ENCODE measurements around the gene PLCZ1. TPM values are rescaled to one million over a fixed set of nuclear protein-coding genes. Genes with fewer than 3 reads are reported as not detected.

The PLCZ1 gene
- polyA plus RNA-seq, 1 donor, result not detected

- H3K9me3 ChIP-seq (ENCODE audit: control insufficient read depth, low read depth, low read length), result no peaks in the 10 kb centered on the region
- H3K27me3 ChIP-seq (ENCODE audit: control insufficient read depth, insufficient read depth, low read length), result no peaks in the 10 kb centered on the region
- H3K27ac ChIP-seq (ENCODE audit: low read length), result no peak overlapping the region
- no peaks in the 10 kb centered on the region for H3K36me3 ChIP-seq (ENCODE audit: control insufficient read depth, insufficient read depth, low read length)
- DNase-seq, result no peak
- no peaks in the 10 kb centered on the region for H3K4me1 ChIP-seq (ENCODE audit: control insufficient read depth, insufficient read depth, low read length)
- WGBS (ENCODE audit: insufficient coverage, low lambda C conversion rate), result no CpG with 5 or more reads among the region's 2 CpGs
- no peak overlapping the region for H3K4me3 ChIP-seq (ENCODE audit: low read length)
These were observed 14.1 kb upstream of the PLCZ1 start for GRCh38 chr12:18751866-18752265.

- H3K27ac ChIP-seq (ENCODE audit: low read length), result no peak overlapping the region
- no CpG with 5 or more reads among the region's 1 CpG for WGBS (ENCODE audit: insufficient coverage, low lambda C conversion rate)
- H3K4me1 ChIP-seq (ENCODE audit: control insufficient read depth, insufficient read depth, low read length), result no peaks in the 10 kb centered on the region
- H3K27me3 ChIP-seq (ENCODE audit: control insufficient read depth, insufficient read depth, low read length), result no peaks in the 10 kb centered on the region
- no peaks in the 10 kb centered on the region for H3K9me3 ChIP-seq (ENCODE audit: control insufficient read depth, low read depth, low read length)
- no peak for DNase-seq
- no peaks in the 10 kb centered on the region for H3K36me3 ChIP-seq (ENCODE audit: control insufficient read depth, insufficient read depth, low read length)
- no peak overlapping the region for H3K4me3 ChIP-seq (ENCODE audit: low read length)
These were observed 12.3 kb upstream of the PLCZ1 start for GRCh38 chr12:18750085-18750484.

DNA sequence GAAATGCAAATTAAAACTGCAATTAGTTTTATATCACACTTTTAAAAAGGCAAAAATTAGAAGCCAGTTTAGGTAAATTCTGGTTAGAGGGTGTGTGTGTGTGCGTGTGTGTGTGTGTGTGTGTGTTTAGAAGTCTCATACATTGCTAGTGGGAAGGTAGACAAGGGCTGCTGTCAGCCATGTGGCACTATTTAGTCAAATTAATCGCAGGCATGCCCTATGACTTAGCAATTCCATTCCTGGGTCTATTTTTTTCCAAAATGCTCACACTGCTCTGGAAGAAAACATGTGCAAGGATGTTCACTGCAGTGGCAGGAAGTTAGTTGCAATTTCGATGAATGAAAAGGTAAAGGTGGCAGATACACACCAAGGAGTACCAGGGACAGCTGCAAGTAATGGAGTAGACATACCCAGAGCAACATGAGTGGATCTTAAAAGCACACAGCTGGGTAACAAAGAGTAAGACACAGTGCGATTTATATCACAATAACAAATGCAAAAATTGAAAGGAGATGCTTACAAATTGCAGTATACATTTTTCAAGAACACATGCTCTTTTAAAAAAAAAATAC is 11.7 kb upstream of the PLCZ1 start:
- WGBS (ENCODE audit: insufficient coverage, low lambda C conversion rate), result no CpG with 5 or more reads among the region's 4 CpGs
- Histone ChIP-seq H3K27me3 (ENCODE audit: control insufficient read depth, insufficient read depth, low read length) (no peaks in the 10 kb centered on the region), H3K27ac (ENCODE audit: low read length) (no peak overlapping the region), H3K36me3 (ENCODE audit: control insufficient read depth, insufficient read depth, low read length) (no peaks in the 10 kb centered on the region), H3K4me1 (ENCODE audit: control insufficient read depth, insufficient read depth, low read length) (no peaks in the 10 kb centered on the region), H3K9me3 (ENCODE audit: control insufficient read depth, low read depth, low read length) (no peaks in the 10 kb centered on the region), H3K4me3 (ENCODE audit: low read length) (no peak overlapping the region)
- DNase-seq, result no peak

- no peaks in the 10 kb centered on the region for H3K4me1 ChIP-seq (ENCODE audit: control insufficient read depth, insufficient read depth, low read length)
- WGBS (ENCODE audit: insufficient coverage, low lambda C conversion rate), result no CpG with 5 or more reads among the region's 1 CpG
- H3K27me3 ChIP-seq (ENCODE audit: control insufficient read depth, insufficient read depth, low read length), result no peaks in the 10 kb centered on the region
- H3K27ac ChIP-seq (ENCODE audit: low read length), result no peak overlapping the region
- no peaks in the 10 kb centered on the region for H3K9me3 ChIP-seq (ENCODE audit: control insufficient read depth, low read depth, low read length)
- DNase-seq, result no peak
- H3K36me3 ChIP-seq (ENCODE audit: control insufficient read depth, insufficient read depth, low read length), result no peaks in the 10 kb centered on the region
- no peak overlapping the region for H3K4me3 ChIP-seq (ENCODE audit: low read length)
These were observed 10.1 kb upstream of the PLCZ1 start for GRCh38 chr12:18747895-18748294.

GRCh38 chr12:18731156-18731555 is 6.7 kb downstream of the PLCZ1 start:
- Histone ChIP-seq H3K27me3 (ENCODE audit: control insufficient read depth, insufficient read depth, low read length) (no peaks in the 10 kb centered on the region), H3K4me1 (ENCODE audit: control insufficient read depth, insufficient read depth, low read length) (peaks cover 5% of the 10 kb centered on the region), H3K27ac (ENCODE audit: low read length) (peak overlapping the region; percentile 45), H3K4me3 (ENCODE audit: low read length) (no peak overlapping the region), H3K9me3 (ENCODE audit: control insufficient read depth, low read depth, low read length) (peaks cover 19% of the 10 kb centered on the region), H3K36me3 (ENCODE audit: control insufficient read depth, insufficient read depth, low read length) (no peaks in the 10 kb centered on the region)
- WGBS (ENCODE audit: insufficient coverage, low lambda C conversion rate), result 0% methylated on average over 1 of the region's 5 CpGs
- DNase-seq, result peak in 1 of 2 donors; percentile 72

DNA sequence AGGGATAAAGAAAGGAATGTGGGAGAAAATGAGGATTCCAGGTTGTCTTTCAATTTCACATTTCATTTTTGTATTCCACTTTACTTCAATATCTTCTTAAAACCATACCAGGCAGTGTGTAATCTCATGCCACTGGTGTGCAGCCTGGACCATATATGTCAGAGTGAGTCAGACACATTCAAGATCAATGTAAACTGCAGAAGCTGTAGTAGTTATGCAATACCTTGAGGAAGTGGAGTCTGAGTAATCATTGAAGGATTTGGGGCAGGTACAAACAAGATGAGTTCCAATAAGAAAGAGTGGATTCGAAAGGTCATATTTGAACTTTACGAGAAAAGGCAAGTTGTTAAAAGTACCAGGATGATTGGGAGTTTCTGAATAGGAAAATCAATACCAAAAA is 14.1 kb downstream of the PLCZ1 start:
- Histone ChIP-seq H3K27ac (ENCODE audit: low read length) (peak overlapping the region; percentile 60), H3K4me1 (ENCODE audit: control insufficient read depth, insufficient read depth, low read length) (no peaks in the 10 kb centered on the region), H3K4me3 (ENCODE audit: low read length) (no peak overlapping the region), H3K36me3 (ENCODE audit: control insufficient read depth, insufficient read depth, low read length) (no peaks in the 10 kb centered on the region), H3K9me3 (ENCODE audit: control insufficient read depth, low read depth, low read length) (no peaks in the 10 kb centered on the region), H3K27me3 (ENCODE audit: control insufficient read depth, insufficient read depth, low read length) (no peaks in the 10 kb centered on the region)
- DNase-seq, result peak; percentile 59 to 76
- 68% methylated on average over 2 of the region's 2 CpGs for WGBS (ENCODE audit: insufficient coverage, low lambda C conversion rate)

- Histone ChIP-seq H3K27ac (ENCODE audit: low read length) (no peak overlapping the region), H3K4me3 (ENCODE audit: low read length) (no peak overlapping the region), H3K27me3 (ENCODE audit: control insufficient read depth, insufficient read depth, low read length) (no peaks in the 10 kb centered on the region), H3K4me1 (ENCODE audit: control insufficient read depth, insufficient read depth, low read length) (no peaks in the 10 kb centered on the region), H3K9me3 (ENCODE audit: control insufficient read depth, low read depth, low read length) (no peaks in the 10 kb centered on the region), H3K36me3 (ENCODE audit: control insufficient read depth, insufficient read depth, low read length) (no peaks in the 10 kb centered on the region)
- no peak for DNase-seq
- 100% methylated on average over 1 of the region's 1 CpG for WGBS (ENCODE audit: insufficient coverage, low lambda C conversion rate)
These were observed 16.4 kb downstream of the PLCZ1 start for GRCh38 chr12:18721452-18721851.

GRCh38 chr12:18720690-18721089 is 17.1 kb downstream of the PLCZ1 start:
- DNase-seq, result no peak
- Histone ChIP-seq H3K36me3 (ENCODE audit: control insufficient read depth, insufficient read depth, low read length) (no peaks in the 10 kb centered on the region), H3K27me3 (ENCODE audit: control insufficient read depth, insufficient read depth, low read length) (no peaks in the 10 kb centered on the region), H3K27ac (ENCODE audit: low read length) (no peak overlapping the region), H3K9me3 (ENCODE audit: control insufficient read depth, low read depth, low read length) (no peaks in the 10 kb centered on the region), H3K4me1 (ENCODE audit: control insufficient read depth, insufficient read depth, low read length) (no peaks in the 10 kb centered on the region), H3K4me3 (ENCODE audit: low read length) (no peak overlapping the region)

DNA sequence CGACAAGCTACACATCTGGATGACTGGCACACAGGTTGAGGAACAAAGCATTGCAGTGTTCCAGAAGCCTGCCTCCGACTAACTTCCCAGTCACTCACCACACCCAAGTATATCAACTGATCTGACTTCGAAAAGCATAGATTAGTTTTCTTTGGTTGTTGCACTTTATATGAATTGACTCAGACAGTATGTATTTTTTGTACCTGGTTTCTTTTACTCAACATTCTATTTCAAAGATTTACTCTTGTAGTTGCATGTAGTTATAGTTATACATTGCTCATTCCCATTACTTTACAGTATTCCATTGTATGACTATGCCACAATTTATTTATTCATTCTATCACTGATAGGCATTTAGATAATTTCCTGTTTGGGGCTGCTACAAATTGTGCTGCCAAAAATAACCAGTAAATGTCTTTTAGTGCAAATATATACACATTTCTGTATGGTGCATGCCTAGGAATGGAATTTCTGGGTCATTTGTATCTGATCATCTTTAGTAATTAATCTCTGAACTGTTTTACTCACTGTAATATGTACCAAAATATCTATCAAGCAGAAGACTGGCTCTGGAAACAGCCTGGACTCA is 17.8 kb downstream of the PLCZ1 start:
- WGBS (ENCODE audit: insufficient coverage, low lambda C conversion rate), result 30% methylated on average over 2 of the region's 3 CpGs
- H3K4me3 ChIP-seq (ENCODE audit: low read length), result no peak overlapping the region
- H3K9me3 ChIP-seq (ENCODE audit: control insufficient read depth, low read depth, low read length), result no peaks in the 10 kb centered on the region
- H3K27me3 ChIP-seq (ENCODE audit: control insufficient read depth, insufficient read depth, low read length), result no peaks in the 10 kb centered on the region
- no peak for DNase-seq
- H3K36me3 ChIP-seq (ENCODE audit: control insufficient read depth, insufficient read depth, low read length), result no peaks in the 10 kb centered on the region
- no peaks in the 10 kb centered on the region for H3K4me1 ChIP-seq (ENCODE audit: control insufficient read depth, insufficient read depth, low read length)
- no peak overlapping the region for H3K27ac ChIP-seq (ENCODE audit: low read length)

DNA sequence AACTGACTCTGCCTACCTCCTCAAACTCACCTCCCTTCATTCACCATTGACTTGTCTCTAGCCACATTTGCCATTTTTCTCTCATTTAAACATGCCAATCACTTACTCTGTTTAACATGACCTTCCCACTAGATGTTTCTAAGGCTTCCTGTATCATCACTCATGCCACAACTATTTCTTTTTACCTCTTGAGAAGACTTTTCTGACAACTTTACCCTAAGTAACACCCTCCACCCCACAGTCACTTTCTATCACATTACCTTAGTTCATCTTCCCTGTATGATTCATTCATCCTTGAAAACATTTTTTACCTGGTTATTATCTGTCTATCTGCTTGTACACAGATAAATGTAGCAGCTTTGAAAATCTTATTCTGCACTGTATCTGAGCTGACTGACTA is 19.4 kb downstream of the PLCZ1 start:
- no peaks in the 10 kb centered on the region for H3K4me1 ChIP-seq (ENCODE audit: control insufficient read depth, insufficient read depth, low read length)
- H3K4me3 ChIP-seq (ENCODE audit: low read length), result no peak overlapping the region
- no peak for DNase-seq
- H3K27ac ChIP-seq (ENCODE audit: low read length), result no peak overlapping the region
- no peaks in the 10 kb centered on the region for H3K9me3 ChIP-seq (ENCODE audit: control insufficient read depth, low read depth, low read length)
- H3K27me3 ChIP-seq (ENCODE audit: control insufficient read depth, insufficient read depth, low read length), result no peaks in the 10 kb centered on the region
- no peaks in the 10 kb centered on the region for H3K36me3 ChIP-seq (ENCODE audit: control insufficient read depth, insufficient read depth, low read length)

- Histone ChIP-seq H3K4me3 (ENCODE audit: low read length) (no peak overlapping the region), H3K27me3 (ENCODE audit: control insufficient read depth, insufficient read depth, low read length) (no peaks in the 10 kb centered on the region), H3K27ac (ENCODE audit: low read length) (no peak overlapping the region), H3K36me3 (ENCODE audit: control insufficient read depth, insufficient read depth, low read length) (no peaks in the 10 kb centered on the region), H3K9me3 (ENCODE audit: control insufficient read depth, low read depth, low read length) (no peaks in the 10 kb centered on the region), H3K4me1 (ENCODE audit: control insufficient read depth, insufficient read depth, low read length) (no peaks in the 10 kb centered on the region)
- 100% methylated on average over 1 of the region's 1 CpG for WGBS (ENCODE audit: insufficient coverage, low lambda C conversion rate)
- DNase-seq, result no peak
These were observed 21.6 kb downstream of the PLCZ1 start for GRCh38 chr12:18716236-18716635.

All from large intestine (tissue), 3 donors.